HL-60 (cell line): Measurements from ENCODE around the gene KRT86.

Source experiments
- POLR2AphosphoS5 ChIP-seq: IDR thresholded peaks from 2 replicates; pipeline ENCODE4 v1.6.1; 2012; ENCODE audit warnings: low read depth
- TF ChIP-seq, protein P1 (sequence below): IDR thresholded peaks from one replicate; pipeline ENCODE4 v1.5.1; 2011; ENCODE audit warnings: low read length, control low read depth, inconsistent platforms; ENCODE audit not compliant: insufficient read depth

DNA sequence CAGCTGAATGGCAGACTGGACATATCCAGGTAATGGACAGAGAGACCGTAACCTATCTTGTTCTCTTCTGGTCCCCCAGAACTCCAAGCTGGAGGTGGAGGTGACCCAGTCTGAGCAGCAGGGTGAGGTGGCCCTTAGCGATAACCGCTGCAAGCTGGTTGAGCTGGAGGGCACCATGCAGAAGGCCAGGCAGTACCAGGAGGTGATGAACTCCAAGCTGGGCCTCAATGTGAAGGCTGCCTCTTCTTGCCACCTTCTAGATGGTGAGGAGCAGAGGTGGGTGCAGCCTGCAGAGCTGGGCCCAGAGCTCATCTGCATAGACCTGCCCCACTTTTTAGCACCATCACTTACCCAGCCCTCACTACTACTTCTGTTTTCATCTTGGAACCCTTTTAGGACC lies 7.2 kb upstream of the KRT86 start:
- TF ChIP-seq, protein P1, sequence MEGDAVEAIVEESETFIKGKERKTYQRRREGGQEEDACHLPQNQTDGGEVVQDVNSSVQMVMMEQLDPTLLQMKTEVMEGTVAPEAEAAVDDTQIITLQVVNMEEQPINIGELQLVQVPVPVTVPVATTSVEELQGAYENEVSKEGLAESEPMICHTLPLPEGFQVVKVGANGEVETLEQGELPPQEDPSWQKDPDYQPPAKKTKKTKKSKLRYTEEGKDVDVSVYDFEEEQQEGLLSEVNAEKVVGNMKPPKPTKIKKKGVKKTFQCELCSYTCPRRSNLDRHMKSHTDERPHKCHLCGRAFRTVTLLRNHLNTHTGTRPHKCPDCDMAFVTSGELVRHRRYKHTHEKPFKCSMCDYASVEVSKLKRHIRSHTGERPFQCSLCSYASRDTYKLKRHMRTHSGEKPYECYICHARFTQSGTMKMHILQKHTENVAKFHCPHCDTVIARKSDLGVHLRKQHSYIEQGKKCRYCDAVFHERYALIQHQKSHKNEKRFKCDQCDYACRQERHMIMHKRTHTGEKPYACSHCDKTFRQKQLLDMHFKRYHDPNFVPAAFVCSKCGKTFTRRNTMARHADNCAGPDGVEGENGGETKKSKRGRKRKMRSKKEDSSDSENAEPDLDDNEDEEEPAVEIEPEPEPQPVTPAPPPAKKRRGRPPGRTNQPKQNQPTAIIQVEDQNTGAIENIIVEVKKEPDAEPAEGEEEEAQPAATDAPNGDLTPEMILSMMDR: no peak
- no peak for TF ChIP-seq POLR2AphosphoS5
